Measurements from ENCODE around the gene UPF2. TPM values are rescaled to one million over a fixed set of nuclear protein-coding genes. Genes with fewer than 3 reads are reported as not detected.
"Not testable (repeated sequence)": the region's sequence is repeated elsewhere in the genome, so short reads cannot be mapped to it uniquely, and the experiment has no call there.

The UPF2 gene, protein sequence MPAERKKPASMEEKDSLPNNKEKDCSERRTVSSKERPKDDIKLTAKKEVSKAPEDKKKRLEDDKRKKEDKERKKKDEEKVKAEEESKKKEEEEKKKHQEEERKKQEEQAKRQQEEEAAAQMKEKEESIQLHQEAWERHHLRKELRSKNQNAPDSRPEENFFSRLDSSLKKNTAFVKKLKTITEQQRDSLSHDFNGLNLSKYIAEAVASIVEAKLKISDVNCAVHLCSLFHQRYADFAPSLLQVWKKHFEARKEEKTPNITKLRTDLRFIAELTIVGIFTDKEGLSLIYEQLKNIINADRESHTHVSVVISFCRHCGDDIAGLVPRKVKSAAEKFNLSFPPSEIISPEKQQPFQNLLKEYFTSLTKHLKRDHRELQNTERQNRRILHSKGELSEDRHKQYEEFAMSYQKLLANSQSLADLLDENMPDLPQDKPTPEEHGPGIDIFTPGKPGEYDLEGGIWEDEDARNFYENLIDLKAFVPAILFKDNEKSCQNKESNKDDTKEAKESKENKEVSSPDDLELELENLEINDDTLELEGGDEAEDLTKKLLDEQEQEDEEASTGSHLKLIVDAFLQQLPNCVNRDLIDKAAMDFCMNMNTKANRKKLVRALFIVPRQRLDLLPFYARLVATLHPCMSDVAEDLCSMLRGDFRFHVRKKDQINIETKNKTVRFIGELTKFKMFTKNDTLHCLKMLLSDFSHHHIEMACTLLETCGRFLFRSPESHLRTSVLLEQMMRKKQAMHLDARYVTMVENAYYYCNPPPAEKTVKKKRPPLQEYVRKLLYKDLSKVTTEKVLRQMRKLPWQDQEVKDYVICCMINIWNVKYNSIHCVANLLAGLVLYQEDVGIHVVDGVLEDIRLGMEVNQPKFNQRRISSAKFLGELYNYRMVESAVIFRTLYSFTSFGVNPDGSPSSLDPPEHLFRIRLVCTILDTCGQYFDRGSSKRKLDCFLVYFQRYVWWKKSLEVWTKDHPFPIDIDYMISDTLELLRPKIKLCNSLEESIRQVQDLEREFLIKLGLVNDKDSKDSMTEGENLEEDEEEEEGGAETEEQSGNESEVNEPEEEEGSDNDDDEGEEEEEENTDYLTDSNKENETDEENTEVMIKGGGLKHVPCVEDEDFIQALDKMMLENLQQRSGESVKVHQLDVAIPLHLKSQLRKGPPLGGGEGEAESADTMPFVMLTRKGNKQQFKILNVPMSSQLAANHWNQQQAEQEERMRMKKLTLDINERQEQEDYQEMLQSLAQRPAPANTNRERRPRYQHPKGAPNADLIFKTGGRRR
- 10.0 TPM for total RNA-seq

DNA sequence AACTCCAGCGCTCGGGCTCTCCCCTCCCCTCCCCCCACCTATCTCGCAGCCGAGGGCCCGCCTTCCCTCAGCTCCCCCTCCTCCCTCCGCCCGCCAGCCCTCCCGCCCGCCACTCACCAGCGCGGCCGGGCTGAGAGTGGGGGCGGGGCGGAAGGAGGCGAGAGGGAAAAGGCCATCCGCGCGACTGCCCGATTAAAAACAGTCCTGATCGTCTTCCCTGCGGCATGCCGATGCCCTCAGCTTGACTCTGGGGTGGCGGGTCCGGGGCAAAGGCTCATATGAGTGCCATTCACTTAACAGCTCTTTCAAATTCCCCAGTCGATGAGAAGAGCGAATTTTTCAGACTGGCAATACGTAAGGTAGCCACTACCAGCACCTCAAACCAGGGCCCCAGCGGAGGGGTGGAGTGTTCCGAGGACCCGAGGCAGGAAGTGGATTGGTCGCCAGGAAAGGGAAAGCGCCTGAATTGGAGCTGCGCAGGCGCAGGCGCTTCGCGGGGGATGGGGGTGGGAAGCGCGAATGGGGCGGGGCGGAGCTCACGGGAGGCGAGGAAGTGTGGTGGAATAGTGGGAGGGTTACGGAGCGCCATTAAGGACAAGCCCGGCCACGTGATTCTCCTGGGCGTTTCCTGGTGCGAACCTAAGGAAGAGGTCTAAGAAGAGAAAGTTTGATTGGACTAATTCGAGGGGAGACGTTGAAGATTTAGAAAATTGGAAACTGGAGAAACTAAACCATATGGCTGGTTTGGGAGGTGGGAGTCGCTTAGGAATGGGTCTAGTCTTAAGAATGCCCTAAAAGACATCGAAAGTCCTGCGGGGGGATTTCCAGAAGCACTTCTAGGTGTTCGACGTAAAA is at the start of gene UPF2:
TSS of gene UPF2 (minus strand) at position 13 of the 855 bp plus-strand sequence. CDS start 7,386 bp downstream, outside the sequence.
- peak; percentile 98 for ATAC-seq

DNA sequence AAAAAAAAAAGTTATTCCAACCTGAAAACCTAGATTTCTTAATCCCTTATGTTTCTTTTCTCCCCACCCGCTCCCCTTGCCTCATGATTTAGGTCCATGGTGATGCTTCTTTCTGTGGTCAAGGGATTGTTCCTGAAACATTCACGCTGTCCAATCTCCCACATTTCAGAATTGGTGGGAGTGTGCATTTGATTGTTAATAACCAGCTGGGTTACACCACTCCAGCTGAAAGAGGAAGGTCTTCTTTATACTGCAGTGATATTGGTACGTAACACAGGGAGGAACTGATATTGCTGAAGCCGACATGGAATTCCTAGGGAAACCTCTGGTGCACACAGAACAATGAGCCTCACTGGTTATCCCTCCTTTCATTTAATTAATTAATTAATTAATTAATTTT is 48.8 kb upstream of the UPF2 start:
- ATAC-seq = no peak

DNA sequence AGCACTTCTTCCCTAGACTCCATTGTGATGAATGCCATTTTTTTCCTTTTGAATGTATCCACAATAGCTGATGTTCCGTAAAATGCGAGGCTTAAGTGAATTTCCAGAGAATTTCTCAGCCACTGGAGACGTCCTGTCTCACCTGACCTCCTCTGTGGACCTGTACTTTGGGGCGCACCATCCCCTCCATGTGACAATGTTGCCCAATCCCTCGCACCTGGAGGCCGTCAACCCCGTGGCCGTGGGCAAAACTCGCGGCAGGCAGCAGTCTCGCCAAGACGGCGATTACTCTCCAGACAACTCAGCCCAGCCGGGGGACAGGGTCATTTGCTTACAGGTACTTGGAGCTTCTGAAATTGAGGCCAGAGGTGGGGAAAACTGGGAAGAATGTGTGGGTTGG is 46.3 kb upstream of the UPF2 start:
- ATAC-seq = no peak

DNA sequence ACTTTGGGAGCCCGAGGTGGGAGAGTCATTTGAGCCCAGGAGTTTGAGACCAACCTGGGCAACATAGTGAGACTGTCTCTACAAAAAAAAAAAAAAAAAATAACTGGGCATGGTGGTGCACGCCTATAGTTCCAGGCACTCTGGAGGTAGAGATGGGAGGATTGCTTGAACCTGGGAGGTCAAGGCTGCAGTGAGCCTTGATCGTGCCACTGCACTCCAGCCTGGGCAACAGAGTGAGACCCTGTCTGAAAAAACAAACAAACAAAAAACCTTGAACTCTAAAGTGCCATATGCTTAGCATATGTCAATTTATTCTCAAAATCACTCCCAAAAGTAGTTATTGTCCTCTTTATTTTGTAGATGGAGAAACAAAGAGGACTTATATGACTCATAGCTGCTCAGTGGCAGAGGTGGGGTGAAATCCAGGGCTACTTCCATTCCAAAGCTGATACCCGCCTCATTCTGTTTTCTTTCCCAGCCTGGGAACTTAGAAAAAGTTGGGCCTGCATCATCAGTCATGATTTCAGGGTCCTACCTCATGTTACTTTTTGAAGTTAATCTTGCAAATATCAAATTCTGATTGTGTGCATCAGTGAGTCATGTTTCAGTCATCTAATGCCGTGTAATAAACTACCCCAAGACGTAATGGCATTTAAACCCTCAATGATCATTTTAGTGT is 39.4 kb upstream of the UPF2 start:
- ATAC-seq = peak; percentile 22

DNA sequence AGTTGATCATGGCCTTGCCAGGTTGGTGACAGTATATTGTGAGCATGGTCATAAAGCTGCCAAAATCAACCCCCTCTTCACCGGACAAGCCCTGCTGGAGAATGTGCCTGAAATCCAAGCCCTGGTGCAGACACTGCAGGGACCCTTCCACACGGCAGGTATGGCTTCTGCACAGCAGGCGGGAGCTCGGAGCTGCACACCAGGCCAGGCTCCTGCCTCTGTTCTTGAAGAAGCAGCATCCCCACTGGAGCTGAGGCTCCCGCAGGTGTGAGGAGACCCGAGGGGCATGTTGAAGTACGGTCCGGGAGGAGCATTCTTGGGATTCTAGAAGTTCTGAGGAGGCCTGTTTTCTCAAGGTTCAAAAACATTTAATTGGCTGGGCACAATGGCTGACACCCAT is 38.9 kb upstream of the UPF2 start:
- no peak for ATAC-seq

DNA sequence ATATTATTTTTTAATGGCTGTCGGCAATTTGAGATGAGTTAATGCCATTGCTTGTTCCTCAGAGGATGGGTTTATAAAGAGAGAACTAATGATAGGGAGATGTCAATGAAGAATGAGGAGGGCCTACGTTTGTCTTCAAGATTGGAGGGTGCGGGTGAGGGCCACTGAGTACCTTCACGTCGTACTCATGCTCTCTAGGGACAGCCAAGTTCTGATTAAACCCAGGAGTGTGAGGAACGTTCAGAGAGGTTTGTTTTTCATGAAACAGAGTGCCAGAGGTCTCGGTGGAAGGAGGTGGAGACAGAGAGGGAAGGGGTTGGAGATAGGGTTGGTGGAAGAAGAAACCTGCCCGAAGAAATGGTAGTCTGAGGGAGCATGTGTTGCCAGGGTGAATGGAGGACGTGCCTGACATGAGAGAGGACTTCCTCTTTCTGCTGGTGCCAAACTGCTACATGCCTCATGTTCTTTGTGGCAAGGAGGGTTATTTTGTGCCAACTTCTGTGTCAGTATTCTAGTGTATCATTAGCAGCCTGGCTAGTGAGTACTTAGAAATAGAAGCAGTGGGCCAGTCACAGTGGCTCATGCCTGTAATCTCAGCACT is 35.1 kb upstream of the UPF2 start:
- ATAC-seq = peak; percentile 42

DNA sequence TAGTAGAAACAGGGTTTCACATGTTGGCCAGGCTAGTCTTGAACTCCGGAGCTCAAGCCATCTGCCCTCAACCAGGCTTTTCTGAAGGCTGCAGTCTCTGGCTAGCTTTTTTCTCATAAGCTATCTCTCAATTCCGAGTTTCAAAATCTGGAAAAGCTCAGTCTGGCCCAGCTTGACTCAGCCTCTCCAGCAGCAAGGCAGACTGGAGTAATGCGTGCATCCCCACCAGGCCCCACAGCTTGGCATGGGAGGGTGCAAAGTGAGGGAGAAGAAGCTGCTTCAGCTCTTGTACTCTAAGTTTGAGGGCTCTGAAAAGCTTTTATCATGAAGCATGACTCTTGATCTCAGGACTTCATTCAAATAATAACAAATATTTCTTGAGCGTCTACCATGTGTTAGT is 30.9 kb upstream of the UPF2 start:
- ATAC-seq = no peak

DNA sequence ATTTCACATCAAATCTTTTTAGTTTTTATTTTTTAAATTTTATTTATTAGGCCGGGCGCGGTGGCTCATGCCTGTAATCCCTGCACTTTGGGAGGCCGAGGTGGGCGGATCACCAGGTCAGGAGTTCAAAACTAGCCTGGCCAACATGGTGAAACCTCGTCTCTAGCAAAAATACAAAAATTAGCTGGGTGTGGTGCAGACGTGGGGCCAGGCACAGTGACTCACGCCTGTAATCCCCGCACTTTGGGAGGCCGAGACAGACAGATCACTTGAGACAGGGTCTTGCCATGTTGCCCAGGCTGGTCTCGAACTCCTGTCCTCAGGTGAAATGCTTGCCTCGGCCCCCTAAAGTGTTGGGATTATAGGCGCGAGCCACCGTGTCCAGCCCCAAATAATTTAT is 28.8 kb upstream of the UPF2 start:
- not testable (repeated sequence) for ATAC-seq

DNA sequence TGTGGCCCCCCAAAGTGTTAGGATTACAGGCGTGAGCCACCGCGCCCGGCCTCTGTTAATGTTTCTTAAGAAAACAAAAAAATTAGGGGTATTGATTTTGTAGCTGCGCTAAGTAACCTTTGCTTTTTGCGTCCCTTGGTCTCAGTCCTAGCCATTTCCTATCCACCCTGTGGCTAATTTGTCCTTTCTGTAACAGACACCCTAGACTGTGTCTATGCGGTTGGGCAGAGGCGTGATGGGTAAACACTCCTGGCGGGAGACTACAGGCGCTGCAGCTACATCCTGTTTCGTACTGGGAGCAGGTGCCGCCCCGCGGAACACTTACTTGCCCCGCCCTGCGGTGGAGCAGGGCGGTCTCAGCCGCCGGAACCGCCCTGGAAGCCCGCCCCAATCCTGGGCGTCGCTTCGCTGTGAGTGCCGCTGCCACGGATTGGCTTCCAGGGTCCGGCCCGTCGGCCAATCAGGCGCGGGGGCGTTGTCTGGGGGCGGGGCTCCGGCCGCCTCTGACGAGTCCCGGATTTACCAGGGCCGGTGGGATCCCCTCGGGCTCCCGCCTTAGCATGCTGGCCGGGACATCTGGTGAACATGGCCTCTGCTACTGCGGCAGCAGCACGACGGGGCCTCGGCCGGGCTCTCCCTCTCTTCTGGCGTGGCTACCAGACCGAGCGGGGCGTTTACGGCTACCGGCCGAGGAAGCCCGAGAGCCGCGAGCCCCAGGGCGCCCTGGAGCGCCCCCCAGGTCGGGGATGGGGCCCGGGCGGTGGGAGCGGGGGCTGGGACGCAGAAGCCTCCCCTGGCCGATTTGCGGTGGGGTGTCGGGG is 26.1 kb upstream of the UPF2 start, which contains the start of gene DHTKD1:
TSS of gene DHTKD1 (plus strand) at position 506 of the 821 bp plus-strand sequence. CDS start at position 586, 80 bp downstream.
- ATAC-seq = peak; percentile 99

DNA sequence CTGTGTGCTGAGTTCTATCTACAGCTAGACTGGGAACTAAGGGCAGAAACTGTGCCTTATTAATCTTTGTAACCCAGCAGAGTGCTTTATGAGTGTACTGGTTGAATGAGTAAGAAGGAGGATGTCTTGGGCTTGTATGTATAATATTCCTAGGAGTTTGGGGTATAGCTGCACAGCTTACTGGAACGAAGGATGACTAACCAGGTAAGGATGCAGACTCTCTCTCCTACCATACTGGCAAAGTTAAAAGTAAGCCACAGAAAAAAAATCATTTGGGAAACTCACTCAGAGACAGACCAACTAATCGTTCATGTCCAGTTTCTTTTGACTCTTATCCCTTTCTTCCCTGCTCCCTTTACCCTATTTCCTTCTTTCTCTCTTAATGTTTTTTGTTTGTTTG is 24.7 kb upstream of the UPF2 start:
- no peak for ATAC-seq

DNA sequence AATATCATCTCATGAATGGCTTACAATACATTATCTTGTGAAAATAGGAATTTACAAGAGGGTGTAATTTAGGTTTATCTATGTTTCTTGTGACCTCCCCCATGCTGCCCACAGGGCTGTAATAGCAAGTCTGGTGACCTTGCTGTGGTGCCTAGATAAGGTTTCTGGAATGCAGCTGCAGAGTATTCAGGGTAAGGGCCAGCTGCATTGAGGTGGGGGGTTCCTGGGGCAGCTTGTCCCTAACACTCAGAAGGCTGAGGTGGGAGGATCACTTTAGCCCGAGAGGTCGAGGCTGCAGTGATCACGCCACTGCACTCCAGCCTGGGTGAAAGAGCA is 20.8 kb upstream of the UPF2 start:
- no peak for ATAC-seq

DNA sequence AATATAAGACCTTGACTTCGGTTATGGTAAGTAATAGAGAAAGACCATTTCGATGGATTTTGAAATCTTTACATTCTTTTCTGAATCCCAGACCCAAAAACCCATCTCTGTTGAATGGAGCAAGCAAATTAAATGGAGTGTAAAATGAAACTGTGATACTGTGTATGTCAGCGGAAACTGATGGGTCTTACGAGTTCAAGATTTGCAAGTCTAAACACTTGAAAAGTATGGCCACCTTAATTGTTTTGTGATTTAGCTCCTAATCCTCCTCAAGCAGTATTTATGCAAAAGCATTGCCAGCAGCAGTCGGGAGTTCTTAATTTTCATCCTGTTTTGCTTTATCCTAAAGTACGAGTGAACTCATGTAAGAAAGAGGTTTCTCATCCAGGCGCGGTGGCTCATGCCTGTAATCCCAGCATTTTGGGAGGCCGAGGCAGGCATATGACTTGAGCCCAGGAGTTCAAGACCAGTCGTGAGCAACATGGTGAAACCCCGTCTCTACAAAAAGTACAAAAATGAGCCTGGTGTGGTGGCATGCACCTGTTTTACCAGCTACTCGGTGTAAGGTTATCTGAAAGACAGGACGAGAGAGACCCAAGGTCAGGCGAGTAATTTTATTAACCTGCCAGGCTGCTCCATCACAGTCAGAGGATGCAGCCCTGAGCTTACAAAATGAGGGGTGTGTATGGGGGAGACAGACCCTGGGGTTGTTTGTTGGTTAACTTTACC is 20.3 kb upstream of the UPF2 start:
- no peak for ATAC-seq

DNA sequence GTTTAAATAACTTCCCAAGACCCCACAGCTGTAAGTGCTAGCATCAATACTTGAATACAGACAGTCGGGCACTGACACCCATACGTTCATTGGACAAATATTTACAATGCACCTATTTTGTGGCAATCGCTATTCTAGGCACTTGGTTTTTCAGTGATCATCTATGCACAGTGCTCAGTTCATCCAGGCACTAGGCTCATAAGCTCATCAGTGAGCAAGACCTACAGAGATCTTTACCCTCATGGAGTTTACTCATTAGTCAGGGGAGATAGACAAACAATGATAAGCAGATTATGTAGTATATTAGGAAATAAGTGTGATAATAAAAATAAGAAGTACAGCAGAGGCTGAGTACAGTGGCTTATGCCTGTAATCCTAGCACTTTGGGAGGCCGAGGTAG is 18.5 kb upstream of the UPF2 start:
- no peak for ATAC-seq

DNA sequence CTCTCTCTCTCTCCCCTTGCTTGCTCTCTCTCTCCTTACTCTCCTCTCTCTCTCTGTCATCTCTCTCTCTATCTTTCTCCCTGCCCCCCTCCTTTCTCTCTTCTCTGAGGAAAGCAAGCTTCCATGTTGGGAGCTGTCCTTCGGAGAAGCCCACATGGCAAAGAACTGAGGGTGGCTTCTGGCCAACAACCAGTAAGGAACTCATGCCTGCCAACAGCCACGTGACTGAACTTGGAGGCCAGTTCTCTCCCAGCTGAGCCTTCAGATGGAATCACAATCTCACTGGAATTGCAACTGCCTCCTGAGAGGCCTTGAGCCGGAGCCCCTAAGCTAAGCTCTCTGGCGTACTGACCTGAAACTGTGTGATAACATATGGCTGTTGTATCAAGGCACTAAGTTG is 14.1 kb upstream of the UPF2 start:
- ATAC-seq = no peak

DNA sequence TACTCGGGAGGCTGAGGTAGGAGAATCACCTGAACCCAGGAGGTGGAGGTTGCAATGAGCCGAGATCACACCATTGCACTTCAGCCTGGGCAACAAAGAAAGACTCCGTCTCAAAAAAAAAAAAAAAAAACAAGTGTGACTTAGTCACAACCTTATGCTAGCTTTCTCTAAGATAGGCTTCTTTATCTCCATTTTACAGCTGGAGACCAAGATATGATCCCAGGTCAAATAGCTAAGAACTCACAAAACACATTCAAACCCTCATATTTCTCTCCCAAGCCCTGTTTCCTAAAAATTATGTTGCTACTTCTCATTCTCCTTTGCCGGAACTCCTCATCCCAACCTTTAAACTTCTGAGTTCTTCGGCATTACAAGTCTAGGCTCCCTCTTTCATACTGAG is 13.1 kb upstream of the UPF2 start:
- no peak for ATAC-seq

DNA sequence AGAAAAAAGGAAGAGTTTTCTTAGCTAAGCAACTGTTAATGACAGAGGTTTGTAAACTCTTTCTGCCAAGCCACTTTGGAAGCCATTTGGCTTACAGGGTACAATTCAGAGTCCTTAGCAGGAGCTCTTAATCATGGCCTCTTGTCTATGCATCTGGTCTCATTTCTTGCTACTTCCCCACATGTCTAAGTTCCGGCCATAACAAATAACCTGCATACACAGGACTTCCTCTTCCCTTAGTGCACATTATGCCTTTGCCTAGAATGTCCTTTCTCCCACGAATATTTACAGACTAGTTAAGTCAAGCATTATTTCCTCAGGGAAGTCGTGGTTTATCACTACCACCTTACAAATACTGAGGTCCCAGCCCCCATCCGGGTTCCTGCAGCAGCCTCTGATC is 8.6 kb upstream of the UPF2 start:
- ATAC-seq = no peak

DNA sequence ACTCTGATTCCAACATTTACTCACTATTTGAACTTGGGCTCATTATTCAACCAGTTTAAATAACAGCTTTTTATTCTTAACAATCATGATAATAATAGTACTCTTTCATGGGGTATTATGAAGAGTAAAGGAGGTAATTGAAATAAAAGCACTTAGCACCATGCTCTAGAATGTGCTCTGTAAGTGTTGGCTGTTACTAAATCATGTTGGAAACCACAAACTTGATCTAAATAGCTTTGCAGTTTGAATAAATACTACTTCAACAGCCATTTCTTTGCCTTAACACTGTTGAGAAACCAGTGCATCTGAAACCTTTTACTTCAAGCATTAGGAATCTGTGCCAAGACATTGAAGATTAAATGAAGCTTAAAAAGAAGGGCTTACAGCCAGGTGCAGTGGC is 7.9 kb upstream of the UPF2 start:
- no peak for ATAC-seq

DNA sequence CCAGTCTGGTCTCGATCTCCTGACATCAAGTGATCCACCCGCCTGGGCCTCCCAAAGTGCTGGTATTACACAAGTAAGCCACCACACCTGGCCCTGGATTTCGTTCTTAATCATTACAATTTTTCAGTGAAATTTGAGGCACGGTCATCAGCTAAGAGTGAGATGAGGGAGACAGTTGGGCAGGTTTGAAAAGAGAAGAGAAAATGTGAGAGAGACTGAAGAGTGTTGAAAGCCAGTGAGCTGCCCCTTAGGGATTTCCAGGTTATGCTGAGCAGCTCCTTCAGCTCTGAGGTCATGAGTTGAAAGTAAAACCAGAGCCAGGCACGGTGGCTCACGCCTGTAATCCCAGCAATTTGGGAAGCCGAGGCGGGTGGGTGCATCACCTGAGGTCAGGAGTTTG is 5.9 kb upstream of the UPF2 start:
- ATAC-seq = no peak

DNA sequence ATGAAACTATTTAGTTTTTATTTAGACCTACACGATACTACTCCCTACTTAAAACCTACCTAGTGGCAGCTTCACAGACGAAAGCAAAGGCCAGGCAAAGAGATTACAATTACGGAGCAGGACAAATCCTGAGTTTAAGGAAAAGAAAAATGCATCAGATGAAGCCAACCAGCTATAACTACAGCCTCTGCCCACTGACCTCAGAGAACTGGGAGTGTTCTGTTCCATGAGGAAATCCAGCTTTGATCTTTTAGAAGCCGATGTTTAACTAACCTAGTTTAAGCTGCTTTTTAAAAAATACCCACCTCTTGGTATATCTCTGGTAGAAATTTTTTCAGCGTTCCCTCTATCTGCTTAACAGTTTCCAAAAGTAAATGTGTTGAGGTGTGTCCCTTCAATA is 3.0 kb upstream of the UPF2 start:
- no peak for ATAC-seq

Data from esophagus mucosa (tissue), 1 donor.